HL-60/S4 (cell line): ENCODE measurements around the gene CBX2.
"Not testable (repeated sequence)": the region's sequence is repeated elsewhere in the genome, so short reads cannot be mapped to it uniquely, and the experiment has no call there.

Experiments used
- in situ Hi-C: fragments of 300-500 bp; cut with MboI; formaldehyde crosslinking; loops from 2 replicates; pipeline ENCODE4 v1.14.3; 2022; ENCODE audit warnings: low sequenced_read_pairs

CBX2 gene

GRCh38 chr17:79769570-79770506 lies 8.1 kb upstream of the CBX2 start:
- in situ Hi-C loops, result no loop called here

GRCh38 chr17:79771276-79771675 lies 6.7 kb upstream of the CBX2 start:
- in situ Hi-C loops, result no loop called here

DNA sequence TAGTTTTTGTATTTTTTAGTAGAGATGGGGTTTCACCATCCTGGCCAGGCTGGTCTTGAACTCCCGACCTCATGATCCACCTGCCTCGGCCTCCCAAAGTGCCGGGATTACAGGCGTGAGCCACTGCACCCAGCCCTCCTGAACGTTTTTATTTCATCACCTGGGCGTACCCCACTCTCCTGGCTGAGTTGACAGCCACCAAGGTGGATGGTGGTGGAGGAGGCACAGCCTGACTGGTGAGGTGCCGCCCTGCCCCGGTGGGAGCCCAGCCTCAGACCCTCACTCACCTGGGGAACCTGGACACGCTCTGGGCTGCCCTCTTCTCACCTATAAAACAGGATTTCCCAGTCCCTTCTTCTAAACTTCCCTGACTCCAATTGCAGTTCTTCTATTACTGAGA lies 5.2 kb upstream of the CBX2 start:
- in situ Hi-C loops, result not testable (repeated sequence)

DNA sequence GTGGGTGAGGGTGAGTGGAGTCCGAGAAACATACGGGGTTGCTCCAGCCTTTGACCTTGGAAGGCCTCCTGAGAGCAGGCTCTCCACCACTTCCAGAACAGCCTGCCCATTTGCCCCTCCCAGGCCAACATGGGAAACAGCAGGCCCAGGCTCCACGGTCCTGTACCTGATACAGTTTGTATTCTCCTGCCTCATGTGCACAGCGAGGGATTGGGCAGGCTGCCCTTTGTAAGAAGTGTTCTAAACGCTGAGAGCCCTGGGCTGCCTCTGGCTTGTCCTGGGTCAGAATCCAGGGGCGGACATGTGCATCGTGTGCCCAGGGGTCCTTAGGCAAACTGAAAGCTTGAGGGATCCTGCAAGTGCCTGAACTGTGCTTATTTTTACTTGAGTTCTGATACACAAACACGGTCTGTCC lies 3.4 kb upstream of the CBX2 start:
- in situ Hi-C loops, result no loop called here

- in situ Hi-C loops, result no loop called here
Observed at GRCh38 chr17:79775632-79776031, 2.3 kb upstream of the CBX2 start.

DNA sequence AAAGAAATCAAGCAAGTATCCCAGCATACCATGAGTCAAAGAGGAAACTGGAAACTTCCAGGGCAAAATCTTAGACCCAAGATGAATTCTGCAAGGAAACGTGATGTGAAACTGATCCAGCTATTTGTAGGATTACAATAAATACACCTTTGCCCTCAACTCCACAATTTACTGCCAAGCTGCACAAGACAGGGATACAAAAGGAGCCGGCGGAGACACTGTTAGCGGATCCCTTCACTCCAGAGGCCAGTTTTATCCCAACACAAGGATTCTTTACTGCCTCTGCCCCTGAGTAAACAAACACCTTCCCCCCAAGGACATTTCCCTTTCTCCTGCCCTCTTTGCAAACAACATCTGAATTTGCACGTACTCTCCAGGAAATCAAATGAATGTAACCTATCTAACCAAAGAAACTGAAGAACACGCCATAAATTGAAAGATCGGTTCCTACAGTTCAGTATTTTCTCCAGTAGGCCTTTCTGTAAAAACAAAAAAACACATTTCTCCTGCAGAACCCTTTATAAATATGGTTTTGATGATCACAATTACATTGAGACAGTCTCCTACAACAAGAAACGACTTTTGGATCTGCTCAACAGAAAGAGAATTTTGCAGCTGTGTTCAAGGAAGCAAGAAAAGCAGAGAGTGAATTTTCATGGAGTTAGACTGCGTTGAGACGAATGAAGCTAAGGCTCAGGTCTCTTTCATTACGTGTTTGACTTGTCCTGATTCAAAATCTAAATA lies 1.4 kb upstream of the CBX2 start:
- in situ Hi-C loops, result no loop called here

- in situ Hi-C loops, result no loop called here
Observed at GRCh38 chr17:79777120-79777893, 641 bp upstream of the CBX2 start.

DNA sequence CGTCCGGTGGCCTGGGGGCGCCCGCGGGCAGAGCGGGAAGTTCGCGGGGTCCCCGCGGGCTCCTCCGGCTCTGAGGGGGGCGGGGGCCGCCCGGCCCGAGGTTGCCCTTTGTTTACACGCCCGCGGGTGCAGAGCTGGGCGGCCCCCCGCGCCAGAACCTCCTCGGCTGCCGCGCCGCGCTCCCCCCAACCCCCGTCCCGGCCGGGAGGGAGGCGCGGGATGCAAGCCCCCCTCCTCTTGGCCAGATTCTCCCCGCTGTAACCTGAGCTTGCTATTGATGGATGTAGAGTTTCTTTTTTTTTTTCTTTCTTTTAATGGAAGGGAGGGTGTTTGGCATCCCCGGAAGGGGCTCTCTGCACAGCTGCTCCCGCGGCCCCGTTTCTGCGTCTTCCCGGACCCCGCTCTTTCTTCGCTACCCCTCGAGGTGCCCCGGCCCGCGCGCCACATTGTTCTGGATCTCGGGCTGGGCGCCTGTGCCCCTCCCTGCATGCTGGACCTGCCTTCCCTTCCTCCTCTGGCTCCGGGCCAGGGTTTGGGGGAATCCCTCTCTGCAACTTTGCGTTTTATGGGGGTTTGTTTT lies 646 bp downstream of the CBX2 start:
- in situ Hi-C loops, result no loop called here

DNA sequence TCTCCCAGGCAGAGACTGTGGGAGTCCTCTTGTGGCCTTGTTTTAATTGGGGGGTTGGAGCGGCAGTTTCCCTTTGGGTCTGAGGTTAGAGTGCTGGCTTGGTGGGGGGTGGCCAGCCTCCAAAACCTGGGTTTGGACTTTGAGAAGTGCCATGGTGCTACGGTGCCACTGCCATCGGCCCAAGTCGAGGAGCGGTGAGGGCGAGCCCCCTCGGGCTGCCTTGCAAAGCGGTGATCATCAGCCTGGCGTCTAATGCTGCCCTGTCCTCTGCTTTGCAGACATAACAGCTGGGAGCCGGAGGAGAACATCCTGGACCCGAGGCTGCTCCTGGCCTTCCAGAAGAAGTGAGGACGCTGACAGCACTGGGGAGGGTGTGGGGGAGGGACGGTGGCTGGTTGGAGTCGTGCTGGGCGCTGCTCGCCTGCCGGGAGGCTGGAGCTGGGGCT lies 1.2 kb downstream of the CBX2 start:
- in situ Hi-C loops, result no loop called here

DNA sequence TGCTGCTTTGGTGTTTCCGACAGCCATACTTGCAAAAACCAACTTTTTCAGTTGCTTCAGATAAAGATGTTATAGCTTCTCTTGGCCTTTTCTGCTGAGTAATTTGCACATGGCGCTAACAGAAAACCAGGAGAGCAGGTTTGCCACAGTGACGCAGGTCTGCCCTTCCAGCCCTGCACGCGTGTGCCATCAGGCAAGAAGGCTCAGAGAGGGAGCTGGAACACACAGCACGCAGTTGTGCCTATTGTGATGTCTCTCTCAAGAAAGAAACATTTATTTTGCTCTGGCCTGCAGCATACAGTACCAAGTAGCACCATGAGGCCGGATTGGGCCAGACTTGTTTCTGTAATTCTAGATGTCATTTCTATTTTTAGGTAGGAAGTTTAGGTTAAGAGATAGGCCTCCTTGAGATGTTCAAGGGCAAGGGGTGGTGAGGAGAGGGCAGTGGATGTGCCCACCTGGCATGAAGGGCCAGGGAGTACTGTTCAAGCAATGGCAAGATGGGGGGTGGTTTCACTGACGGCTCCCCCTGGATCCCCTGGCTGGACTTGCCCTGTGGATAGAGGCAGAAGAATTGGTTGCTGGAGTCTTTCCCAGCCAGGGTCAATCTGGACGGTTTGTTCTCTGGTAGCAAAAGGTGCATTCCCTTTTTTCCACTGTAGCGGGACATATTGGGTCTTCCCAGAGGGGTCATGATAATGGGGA lies 1.9 kb downstream of the CBX2 start:
- in situ Hi-C loops, result no loop called here

- in situ Hi-C loops, result no loop called here
Observed at GRCh38 chr17:79781012-79781650, 3.2 kb downstream of the CBX2 start.

- in situ Hi-C loops, result no loop called here
Observed at GRCh38 chr17:79781736-79782575, 4.0 kb downstream of the CBX2 start.

DNA sequence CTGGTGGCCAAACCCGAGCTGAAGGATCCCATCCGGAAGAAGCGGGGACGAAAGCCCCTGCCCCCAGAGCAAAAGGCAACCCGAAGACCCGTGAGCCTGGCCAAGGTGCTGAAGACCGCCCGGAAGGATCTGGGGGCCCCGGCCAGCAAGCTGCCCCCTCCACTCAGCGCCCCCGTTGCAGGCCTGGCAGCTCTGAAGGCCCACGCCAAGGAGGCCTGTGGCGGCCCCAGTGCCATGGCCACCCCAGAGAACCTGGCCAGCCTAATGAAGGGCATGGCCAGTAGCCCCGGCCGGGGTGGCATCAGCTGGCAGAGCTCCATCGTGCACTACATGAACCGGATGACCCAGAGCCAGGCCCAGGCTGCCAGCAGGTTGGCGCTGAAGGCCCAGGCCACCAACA lies 5.9 kb downstream of the CBX2 start:
- in situ Hi-C loops, result no loop called here

GRCh38 chr17:79784353-79785016 lies 6.5 kb downstream of the CBX2 start:
- in situ Hi-C loops, result no loop called here

- in situ Hi-C loops, result no loop called here
Observed at GRCh38 chr17:79785017-79785899, 7.3 kb downstream of the CBX2 start.

- in situ Hi-C loops, result no loop called here
Observed at GRCh38 chr17:79785900-79786810, 8.2 kb downstream of the CBX2 start.
